RWPE1 (cell line): Measurements from ENCODE around the gene ALPK3.

Experiments used
- CTCF ChIA-PET: fragments of 350-600 bp; sonication (Branson Sonifier 250); formaldehyde crosslinking; extraction: SDS; loops from one replicate; lab custom pipeline; 2021; lab: Yijun Ruan, JAX
- POLR2A ChIA-PET: fragments of 400-600 bp; formaldehyde crosslinking; extraction: SDS; loops from one replicate; lab custom pipeline; 2020; ENCODE audit warnings: antibody characterized with exemption; ENCODE audit not compliant: low non-redundant PET; lab: Yijun Ruan, JAX
- DNase-seq: peaks from one replicate; pipeline ENCODE4 v3.0.0; 2012; ENCODE audit warnings: low spot score
- H3K27ac ChIP-seq: fragments of 450-650 bp; 2 replicates; pipeline ENCODE4 v1.5.1; 2017
- TF ChIP-seq, protein P1 (sequence below): fragments of 450-650 bp; conservative IDR thresholded peaks from 2 replicates; pipeline ENCODE4 v1.5.1; 2017; ENCODE audit warnings: low read depth, mild to moderate bottlenecking

ALPK3 gene

GRCh38 chr15:84852212-84852611 lies 35.1 kb downstream of the ALPK3 start:
- no peak for DNase-seq
- TF ChIP-seq, protein P1, sequence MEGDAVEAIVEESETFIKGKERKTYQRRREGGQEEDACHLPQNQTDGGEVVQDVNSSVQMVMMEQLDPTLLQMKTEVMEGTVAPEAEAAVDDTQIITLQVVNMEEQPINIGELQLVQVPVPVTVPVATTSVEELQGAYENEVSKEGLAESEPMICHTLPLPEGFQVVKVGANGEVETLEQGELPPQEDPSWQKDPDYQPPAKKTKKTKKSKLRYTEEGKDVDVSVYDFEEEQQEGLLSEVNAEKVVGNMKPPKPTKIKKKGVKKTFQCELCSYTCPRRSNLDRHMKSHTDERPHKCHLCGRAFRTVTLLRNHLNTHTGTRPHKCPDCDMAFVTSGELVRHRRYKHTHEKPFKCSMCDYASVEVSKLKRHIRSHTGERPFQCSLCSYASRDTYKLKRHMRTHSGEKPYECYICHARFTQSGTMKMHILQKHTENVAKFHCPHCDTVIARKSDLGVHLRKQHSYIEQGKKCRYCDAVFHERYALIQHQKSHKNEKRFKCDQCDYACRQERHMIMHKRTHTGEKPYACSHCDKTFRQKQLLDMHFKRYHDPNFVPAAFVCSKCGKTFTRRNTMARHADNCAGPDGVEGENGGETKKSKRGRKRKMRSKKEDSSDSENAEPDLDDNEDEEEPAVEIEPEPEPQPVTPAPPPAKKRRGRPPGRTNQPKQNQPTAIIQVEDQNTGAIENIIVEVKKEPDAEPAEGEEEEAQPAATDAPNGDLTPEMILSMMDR = no peak
- ChIA-PET CTCF (no interaction called here), POLR2A (no interaction called here)
- no peak overlapping the region for H3K27ac ChIP-seq

GRCh38 chr15:84855136-84855535 lies 38.0 kb downstream of the ALPK3 start:
- no peak overlapping the region for H3K27ac ChIP-seq
- CTCF ChIA-PET = no interaction called here
- POLR2A ChIA-PET = no interaction called here
- no peak for DNase-seq
- TF ChIP-seq, protein P1 = no peak

GRCh38 chr15:84855765-84856164 lies 38.6 kb downstream of the ALPK3 start:
- no peak for DNase-seq
- TF ChIP-seq, protein P1 = no peak
- ChIA-PET CTCF (no interaction called here), POLR2A (no interaction called here)
- no peak overlapping the region for H3K27ac ChIP-seq

- no peak for DNase-seq
- ChIA-PET POLR2A (no interaction called here), CTCF (no interaction called here)
- H3K27ac ChIP-seq = no peak overlapping the region
- TF ChIP-seq, protein P1 = no peak
These were observed 39.7 kb downstream of the ALPK3 start for GRCh38 chr15:84856731-84857417.

- POLR2A ChIA-PET = no interaction called here
- TF ChIP-seq, protein P1 = no peak
- no peak overlapping the region for H3K27ac ChIP-seq
- DNase-seq = no peak
- CTCF ChIA-PET = no interaction called here
These were observed 40.4 kb downstream of the ALPK3 start for GRCh38 chr15:84857418-84858004.

DNA sequence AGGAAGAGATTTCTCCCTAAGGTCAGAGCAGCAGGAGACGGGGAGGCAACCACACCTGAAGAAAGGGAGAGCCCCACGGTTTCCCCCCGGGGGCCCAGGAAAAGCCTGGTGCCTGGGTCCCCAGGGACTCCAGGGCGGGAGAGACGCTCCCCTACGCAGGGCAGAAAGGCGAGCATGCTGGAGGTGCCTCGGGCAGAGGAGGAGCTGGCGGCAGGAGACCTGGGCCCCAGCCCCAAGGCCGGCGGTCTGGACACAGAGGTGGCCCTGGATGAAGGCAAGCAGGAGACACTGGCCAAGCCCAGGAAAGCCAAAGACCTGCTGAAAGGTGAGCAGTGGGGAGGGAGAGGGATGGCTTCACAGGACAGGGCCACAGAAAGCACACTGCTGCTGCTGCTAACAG lies 41.1 kb downstream of the ALPK3 start:
- DNase-seq = no peak
- TF ChIP-seq, protein P1 = no peak
- POLR2A ChIA-PET = no interaction called here
- H3K27ac ChIP-seq = no peak overlapping the region
- CTCF ChIA-PET = no interaction called here
